HTERT RPE-1 (cell line): ENCODE data around the gene CBFA2T3.

Source experiments
- in situ Hi-C: fragments of 300-500 bp; cut with MboI; formaldehyde crosslinking; loops from 4 replicates; pipeline ENCODE4 v1.14.3; 2020; ENCODE audit warnings: low sequenced_read_pairs

CBFA2T3 gene

DNA sequence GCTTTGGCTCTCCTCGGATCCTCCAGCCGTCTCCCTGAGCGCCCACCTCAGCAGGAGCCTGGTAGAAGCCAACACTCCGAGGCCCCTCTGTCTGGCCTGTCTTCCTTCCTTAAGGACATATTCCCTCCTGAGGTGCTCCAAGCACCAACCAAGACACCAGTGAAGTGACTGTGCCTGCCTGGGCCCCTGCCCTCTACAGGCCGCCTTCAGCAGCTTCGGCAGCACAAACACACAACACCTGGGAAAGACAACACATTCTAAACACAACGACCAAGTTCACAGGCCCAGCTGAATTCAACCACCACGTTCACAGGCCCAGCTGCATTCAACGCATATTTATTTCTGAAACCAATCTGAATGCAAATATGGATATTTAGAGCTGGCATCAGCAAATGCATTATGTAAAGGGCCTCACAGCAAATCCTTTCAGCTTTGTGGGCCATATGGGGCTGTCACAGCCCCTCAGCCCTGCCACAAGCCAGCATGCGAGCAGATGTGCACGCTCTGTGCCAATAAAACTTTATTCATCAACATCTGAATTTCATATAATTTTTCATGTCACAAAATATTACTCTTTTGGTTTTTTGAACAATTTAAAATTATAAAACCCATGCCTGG is 132.5 kb downstream of the CBFA2T3 start:
- in situ Hi-C loops = no loop called here

DNA sequence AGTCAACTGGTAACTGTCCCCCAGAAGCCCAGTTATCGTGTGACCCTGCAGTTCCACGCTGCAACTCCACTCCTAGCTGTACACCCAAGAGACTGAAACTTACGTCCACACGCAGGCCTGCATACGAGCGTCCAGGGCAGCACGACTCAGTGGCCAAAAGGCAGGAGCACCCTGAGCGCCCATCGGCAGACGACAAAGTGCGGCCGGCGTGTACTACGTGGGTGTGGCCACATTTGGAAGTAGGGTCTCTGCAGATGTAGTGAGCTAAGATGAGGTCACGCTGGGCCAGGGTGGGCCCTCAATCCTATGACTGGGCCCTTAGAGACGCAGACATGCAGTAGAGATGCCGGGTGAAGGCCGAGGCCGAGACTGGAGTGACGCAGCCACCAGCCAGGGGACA is 133.8 kb downstream of the CBFA2T3 start:
- in situ Hi-C loops = no loop called here

DNA sequence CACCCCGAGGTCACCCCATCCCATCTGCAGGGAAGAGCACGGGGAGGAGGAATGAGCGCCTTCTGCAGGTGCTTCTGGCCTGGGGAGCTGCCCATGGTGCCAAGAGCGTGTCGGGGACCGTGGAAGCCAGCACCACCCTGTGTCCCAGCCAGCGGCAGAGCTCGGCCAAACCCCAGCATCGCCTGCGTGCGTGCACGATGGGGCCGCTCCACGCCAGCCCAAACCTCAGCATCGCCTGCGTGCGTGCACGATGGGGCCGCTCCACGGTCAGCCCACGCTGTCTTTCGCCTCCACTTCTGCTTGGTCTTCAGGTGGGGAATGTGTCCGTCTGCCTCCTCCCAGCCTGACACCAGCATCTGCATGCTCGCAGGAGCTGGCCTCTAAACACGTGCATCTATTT is 134.2 kb downstream of the CBFA2T3 start:
- in situ Hi-C loops = no loop called here

DNA sequence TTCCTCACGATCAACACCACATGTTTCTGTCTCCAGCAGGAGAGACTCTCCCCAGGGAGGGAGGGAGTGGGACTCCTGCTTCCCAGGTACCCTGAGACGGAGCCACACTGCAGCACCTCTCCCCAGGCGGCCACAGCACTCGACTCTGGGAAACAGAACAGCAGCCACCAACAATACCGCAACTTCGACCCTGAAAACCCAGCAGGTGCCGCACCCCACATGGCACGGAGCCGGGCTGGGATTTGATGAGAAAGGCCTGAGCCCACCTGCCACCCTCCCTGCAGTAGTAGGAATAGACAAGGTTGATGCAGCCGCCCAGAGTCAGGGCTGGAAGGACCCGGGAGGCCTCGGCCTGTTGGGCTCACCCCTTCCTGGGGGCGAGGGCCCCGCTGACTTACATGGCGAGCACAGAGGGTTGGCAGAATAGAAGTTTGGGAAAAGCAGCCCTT is 134.7 kb downstream of the CBFA2T3 start:
- in situ Hi-C loops = no loop called here

DNA sequence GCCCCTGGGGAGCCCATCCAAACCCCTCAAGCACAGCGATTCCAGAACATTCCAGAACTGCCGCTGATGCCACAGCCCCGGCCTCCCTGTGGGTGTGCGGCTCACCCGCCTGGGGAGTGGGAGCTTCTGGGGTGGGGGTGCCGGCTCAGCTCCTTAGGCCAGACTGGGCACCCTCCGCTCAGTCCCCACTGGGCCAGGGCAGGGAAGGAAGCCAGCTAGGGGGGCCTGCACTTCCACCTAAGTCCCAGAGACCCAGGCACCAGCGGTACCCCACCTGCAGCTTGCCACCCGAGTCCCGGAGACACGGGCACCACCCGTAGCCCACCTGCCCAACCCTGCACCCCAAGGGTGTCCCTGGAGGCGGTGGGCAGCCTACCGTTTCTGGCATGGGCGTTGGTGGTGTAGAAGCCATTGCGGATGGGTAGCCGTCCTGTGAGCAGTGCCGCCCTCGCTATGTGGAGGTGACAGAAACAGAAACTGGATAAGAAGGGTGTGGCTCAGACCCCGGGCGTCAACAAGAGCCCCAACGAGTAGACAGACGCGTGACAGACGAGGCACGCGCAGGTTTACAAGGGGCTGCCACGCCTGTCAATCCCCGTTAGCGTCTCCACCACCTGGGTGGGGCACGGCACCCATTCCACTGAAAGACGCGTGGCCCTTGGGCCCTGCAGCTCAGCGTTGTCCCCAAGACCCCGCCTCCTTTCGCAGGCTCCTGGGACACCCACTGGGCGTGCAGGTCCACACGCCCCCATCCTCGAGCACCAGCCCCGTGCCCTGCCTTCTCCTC is 135.3 kb downstream of the CBFA2T3 start:
- in situ Hi-C loops = no loop called here

DNA sequence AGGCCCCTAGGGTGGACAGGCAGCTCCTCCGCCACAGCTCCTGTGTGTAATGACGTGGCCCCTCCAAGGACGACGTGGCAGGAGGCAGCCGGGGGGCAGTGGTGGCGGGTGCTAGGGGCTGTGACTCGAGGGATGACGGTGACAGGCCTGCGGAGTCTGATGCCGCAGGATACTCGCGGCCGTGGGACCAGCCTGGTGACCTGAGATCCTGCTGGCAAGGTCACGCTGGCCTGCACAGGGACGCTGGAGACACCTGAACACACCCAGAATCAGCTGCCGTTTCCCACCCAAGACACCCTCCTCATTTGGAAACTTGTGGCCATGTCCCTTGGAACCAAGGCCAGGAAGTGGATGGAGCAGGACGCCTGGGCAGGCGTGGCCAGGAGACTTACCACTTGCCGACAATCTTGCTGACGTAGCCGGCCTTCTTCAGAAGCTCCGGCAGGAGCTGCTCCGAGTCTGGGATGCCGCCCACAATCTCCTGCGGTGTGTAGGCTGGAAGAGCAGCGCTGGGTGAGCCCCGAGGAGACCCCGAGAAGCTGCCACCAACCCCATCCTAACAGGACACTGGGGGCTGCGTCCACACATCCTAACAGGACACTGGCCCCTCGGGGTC is 136.3 kb downstream of the CBFA2T3 start:
- in situ Hi-C loops = no loop called here

DNA sequence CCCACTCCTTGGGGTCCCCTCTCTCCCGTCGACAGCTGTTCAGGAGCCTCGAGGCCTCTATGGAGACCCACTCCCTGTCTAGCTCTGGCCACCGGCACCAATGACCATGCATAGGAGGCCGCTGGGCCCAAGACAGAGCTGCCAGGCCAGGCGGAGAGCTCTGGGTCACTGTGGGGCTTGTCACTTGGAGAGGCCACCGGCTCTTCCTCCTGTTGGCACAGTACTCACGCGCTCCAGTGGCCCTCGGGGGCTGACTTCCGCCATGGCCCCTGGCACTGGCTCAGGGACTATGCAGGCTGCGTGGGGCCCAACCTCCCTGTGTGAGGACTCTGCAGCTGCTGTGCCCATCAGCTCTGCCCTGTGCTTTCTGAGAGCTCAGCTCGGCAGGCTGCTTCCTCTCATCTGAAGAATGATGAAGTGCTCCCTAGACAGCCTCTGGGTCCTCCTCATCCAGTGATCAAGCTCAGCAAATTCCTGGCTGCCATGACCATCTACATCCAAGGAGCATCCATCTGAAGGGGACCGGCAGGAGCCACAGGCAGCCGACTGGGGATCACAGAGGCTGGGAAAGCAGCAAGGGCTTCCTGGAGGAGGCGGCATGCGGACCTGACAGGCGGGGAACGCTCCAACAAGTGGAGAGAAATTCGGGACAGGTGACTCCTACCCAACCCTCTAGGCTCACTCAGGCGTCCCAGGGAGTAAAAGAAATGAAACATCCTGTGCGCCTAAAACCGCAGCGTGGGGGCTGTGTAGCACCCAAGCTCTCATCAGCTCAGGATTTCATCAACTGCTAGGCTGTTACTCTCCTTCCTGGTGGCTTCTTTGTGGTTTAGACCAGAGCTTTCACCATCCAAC is 137.0 kb downstream of the CBFA2T3 start:
- in situ Hi-C loops = no loop called here

DNA sequence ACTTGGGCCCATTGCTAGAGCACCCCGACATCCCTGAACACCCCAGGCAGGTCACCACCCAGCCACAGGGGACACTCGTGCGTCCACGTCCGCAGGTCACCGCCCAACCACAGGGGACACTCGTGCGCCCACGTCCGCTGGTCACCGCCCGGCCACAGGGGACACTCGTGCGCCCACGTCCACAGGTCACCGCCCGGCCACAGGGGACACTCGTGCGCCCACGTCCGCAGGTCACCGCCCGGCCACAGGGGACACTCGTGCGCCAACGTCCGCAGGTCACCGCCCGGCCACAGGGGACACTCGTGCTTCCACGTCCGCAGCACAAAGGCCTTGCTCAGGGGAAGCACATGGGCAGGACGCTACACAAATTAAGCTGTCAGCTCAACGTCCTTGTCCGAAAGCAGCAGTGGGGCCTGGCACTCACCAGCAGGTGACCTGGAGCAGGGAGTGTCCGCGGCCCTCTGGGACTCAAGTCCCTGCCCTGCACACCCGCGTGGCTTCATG is 137.9 kb downstream of the CBFA2T3 start:
- in situ Hi-C loops = no loop called here

DNA sequence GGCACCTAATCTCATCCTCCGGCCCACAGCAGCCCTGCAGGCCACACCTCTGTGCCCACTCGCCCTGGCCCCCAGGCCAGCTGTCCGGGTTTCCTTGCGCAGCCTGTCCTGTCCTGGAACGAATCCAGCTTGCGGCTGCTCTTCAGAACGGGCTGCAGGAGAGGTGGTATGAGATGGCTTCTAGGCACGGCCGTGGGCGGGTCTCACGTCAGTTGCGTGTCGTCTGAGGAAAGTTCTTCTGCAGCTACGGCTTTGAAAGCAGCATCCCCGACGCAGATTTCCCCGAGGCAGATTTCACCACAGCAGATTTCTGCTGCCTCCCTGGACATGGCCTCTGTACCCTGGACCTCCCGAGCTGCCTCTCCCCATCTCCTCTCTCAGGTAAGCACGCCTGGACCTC is 138.4 kb downstream of the CBFA2T3 start:
- in situ Hi-C loops = no loop called here

DNA sequence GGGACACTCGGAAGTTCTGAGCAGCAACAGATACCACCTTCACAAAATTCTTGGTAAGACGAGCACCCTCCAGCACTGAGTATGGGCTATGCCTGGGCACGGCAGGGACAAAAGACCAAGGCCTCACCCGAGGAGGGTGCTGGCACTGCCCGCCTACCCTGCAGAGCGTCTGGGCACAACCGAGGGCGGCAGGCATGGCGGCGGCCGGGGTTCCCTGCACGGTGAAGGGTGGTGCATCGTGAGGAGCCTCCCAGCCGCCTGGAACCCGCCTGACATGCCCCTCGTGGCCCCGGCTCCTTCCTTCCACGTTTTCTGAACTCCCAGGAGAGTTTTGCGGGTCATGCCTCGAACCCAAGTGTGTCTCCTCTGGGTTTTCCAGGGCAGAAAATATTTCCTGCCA is 139.2 kb downstream of the CBFA2T3 start:
- in situ Hi-C loops = no loop called here

DNA sequence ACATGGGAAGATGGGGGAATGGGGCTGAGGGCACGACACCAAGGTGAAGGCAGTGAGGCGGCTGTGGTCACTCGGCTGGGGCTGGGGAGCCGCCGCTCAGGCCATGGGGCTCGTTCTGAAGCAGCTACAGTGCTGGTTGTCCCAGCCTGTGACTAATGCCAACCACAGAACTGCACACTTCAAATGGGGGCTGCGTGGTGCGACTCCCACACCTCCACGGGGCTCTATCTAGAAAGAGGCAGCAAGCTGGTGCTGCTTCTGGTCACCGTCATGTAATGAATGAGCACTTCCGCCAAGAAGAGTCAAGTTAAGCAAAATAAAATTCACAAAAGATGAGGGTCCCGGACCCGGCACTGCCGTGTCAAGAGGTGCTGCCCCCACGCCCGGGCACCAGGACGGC is 140.2 kb downstream of the CBFA2T3 start:
- in situ Hi-C loops = no loop called here

DNA sequence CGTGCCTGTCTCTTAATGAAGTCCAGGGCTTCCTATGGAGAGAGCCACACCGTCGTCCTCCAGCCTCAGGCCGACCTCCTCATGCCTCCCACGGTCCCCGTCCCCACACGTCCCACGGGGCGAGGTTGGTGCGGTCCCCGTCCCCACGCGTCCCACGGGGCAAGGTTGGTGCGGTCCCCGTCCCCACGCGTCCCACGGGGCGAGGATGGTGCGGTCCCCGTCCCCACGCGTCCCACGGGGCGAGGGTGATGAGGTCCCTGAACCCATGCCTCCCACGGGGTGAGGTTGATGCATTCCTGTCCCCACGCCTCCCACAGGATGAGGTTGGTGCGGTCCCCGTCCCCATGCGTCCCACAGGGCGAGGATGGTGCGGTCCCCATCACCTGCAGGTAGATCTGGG is 141.2 kb downstream of the CBFA2T3 start:
- in situ Hi-C loops = no loop called here

DNA sequence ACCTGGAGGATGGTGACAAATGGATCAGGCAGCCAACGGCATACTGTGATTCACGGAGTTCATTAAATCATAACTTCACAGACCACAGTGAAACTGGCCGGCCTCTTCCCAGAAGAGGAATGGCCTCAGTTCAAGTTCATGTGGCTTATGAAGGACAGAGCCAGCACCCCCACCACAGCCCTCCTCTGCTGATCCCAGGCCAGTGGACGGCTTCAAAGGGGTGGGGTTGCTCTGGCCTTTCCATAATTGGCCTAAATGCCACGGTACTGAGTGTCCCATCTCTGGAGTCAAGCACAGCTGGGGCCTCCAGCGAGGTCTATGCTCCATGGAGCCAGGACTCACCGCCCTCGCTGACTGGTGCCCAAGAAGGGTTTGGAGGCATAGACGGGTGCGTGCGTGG is 141.6 kb downstream of the CBFA2T3 start:
- in situ Hi-C loops = no loop called here

DNA sequence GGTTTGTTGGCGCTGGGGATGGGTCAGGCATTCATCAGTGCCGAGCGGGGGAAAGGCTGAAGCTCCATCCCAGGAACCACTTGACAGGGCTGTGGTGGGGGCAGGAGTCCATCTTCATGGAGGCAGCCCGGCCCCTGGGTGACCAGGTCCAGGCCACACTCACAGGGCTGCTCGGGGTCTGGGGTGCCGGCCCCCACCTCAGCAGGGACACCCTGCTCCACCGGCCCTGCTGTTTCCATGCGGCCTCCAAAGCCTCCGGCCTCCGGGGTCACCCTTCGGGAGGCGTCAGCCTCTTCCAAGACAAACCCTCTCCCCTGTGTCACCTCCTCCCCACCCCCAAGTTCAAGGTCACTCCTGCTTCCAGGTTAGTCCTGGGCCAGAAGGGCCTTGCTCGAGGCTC is 142.3 kb downstream of the CBFA2T3 start:
- in situ Hi-C loops = no loop called here

DNA sequence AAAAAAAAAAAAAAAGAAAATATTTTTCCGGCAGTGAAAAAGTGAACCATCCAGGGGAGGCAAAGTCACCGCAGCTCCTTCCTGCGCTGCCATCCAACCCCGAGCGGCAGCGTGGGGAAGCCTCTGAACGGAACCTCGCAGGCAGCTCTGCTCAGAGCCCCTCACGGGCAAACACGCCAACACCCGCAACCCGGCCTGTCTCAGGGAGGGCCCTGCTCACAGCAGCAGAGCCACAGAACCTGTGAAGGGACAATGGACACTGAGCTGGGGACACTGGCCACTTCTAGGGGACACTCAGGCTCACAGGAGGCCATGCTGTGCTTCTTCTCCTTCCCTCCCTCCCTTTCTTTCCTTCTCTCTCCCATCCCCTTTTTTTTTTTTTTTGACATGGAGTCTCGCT is 143.9 kb downstream of the CBFA2T3 start:
- in situ Hi-C loops = no loop called here

DNA sequence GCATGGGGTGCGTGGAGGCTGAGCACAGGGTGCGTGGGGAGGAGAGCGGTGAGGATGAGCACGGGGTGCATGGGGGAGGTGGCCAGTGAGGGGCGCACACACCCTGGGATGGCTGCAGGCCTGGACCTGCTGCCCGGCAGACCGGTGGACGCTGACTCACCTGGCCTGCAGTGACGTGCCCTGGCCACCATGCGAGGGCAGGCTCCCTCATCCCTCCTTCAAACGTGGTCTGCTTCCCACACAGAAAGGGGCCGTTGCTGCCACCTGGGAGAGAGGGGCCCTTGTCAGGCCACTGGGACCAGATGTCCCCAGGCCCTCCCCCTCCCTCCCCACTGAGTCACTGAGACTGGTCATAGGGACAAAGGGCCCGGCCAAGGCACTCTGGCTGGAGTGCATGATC is 145.2 kb downstream of the CBFA2T3 start:
- in situ Hi-C loops = no loop called here

DNA sequence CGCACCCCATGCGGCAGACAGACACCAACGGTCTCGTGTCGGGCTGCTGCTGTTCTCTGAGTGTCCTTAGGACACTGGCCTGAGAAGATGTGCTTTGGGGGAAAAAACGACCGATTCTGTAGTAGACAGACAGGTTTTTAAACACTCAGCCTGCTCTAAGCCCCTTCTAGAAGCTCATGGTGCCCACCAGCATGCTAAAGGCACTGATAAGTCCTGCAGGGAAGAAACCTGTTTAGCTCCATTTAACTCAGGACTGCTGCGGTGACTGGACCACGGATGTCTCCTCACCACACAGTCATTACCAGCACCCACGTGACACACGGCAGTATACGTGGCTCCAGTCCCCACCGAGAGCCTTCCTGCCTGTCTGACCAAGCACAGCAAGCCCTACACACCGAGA is 146.2 kb downstream of the CBFA2T3 start:
- in situ Hi-C loops = no loop called here

DNA sequence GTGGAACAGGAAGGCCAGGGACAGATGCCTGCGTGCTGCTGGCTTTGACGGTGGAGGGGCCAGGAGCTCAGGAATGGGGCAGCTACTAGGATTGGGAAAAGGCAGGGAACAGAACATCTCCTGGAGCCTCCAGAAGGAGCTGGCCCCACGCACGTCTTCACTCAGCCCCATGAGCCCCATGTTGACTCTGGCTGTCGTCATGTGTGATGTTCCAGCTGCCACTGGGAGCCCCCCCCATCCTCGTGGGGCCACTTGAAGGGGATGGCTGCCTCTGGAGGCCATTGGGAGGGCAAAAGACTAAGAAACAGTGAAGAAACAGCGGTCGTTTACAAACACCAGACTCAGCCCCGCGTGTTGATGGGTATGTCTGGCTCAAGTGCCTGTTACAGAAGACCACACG is 146.7 kb downstream of the CBFA2T3 start:
- in situ Hi-C loops = no loop called here

DNA sequence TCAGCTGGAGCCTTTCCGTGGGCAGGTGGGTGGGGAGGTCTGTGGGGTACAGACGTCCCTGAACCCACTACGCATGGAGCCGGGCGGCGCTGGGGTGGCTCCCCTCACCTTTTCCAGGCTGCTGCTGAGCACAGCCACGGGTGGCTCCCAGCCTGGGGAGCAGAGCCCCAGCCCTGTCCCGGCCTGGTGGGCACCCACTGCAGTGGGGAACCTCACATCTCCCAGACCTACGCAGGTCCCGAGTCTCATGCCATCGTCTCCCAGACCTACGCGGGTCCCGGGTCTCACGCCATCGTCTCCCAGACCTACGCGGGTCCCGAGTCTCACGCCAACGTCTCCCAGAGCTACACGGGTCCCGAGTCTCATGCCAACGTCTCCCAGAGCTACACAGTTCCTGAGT is 148.3 kb downstream of the CBFA2T3 start:
- in situ Hi-C loops = no loop called here

DNA sequence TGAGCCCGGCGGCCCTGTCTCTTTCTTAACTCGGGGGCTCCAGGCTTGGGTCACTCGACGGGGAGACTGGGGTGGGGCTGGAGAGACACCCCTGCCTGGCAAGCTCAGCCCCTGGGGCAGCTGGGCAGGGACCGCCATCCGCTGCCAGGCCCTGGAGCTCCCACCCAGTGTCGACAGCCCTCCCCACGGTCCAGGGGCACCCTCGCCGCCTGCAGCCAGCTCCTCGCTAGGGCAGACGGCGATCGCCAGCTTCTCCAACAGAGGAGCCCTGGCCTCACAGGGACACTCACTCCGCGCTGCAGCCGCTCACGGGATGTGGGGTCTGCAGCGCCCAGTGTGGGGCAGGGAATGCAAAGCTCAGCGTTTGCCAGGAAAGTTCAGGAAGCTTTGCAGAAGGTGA is 149.3 kb downstream of the CBFA2T3 start:
- in situ Hi-C loops = no loop called here
